Activated B cell treated with CpG ODN at 0.5 μM for 24 hours (primary cell): ENCODE measurements around the gene CIAO2A. TPM values are rescaled to one million over a fixed set of nuclear protein-coding genes. Genes with fewer than 3 reads are reported as not detected.
A peak's percentile ranks its signal among the peaks of the same experiment; 100 is the strongest.

ENCODE experiments used
- ATAC-seq: fragments of 200-7000 bp; cut with Tn5 transposase; one replicate; pipeline ENCODE4 v1.10.0; 2021; ENCODE audit warnings: low read depth, mild to moderate bottlenecking, moderate library complexity
- CTCF ChIA-PET: fragments of 350-600 bp; sonication (Branson Sonifier 250); formaldehyde crosslinking; loops from one replicate; lab custom pipeline; 2021; ENCODE audit warnings: antibody characterized with exemption; lab: Charles Lee
- POLR2A ChIA-PET: fragments of 350-600 bp; sonication (Branson Sonifier 250); formaldehyde crosslinking; loops from one replicate; lab custom pipeline; 2021; ENCODE audit warnings: antibody characterized with exemption; lab: Charles Lee
- DNase-seq: peaks from one replicate; pipeline ENCODE4 v3.0.0; 2022
- H3K27ac Mint-ChIP-seq: one replicate; pipeline ENCODE4 v1.8.0; 2020; ENCODE audit warnings: mixed read lengths
- H3K27me3 Mint-ChIP-seq: one replicate; pipeline ENCODE4 v1.8.0; 2021; ENCODE audit warnings: mixed read lengths
- H3K36me3 Mint-ChIP-seq: one replicate; pipeline ENCODE4 v1.8.0; 2021; ENCODE audit warnings: low read depth, mixed read lengths
- H3K4me1 Mint-ChIP-seq: one replicate; pipeline ENCODE4 v1.8.0; 2021; ENCODE audit warnings: mixed read lengths
- H3K4me3 Mint-ChIP-seq: one replicate; pipeline ENCODE4 v1.8.0; 2020; ENCODE audit warnings: mild to moderate bottlenecking, mixed read lengths
- H3K9me3 Mint-ChIP-seq: one replicate; pipeline ENCODE4 v1.8.0; 2020; ENCODE audit warnings: mixed read lengths
- CTCF ChIP-seq: fragments of 200-600 bp; IDR thresholded peaks from one replicate; pipeline ENCODE4 v1.8.0; 2022; ENCODE audit warnings: antibody characterized with exemption, mild to moderate bottlenecking
- intact Hi-C: fragments of 100-400 bp; cut with micrococcal nuclease; formaldehyde crosslinking; loops from one replicate; pipeline ENCODE4 v1.15.1; 2024
- total RNA-seq: library from RNA; stranded (reverse); gene quantifications from 2 replicates; pipeline ENCODE4 v1.2.3, GENCODE V29; 2022

CIAO2A gene
- total RNA-seq, 1 donor from 2014 or later, result 58.4 TPM

GRCh38 chr15:64050281-64051092, 43.2 kb downstream of the CIAO2A start:
- no peaks in the 10 kb centered on the region for H3K9me3 Mint-ChIP-seq
- TF ChIP-seq CTCF, result no peak
- no peak overlapping the region for H3K27ac Mint-ChIP-seq
- H3K4me3 Mint-ChIP-seq, result no peak overlapping the region
- ATAC-seq, result no peak
- peaks cover 45% of the 10 kb centered on the region for H3K4me1 Mint-ChIP-seq
- H3K36me3 Mint-ChIP-seq, result no peaks in the 10 kb centered on the region
- ChIA-PET POLR2A (no interaction called here), CTCF (interaction anchor here (1.5 kb wide), 1 partner anchor 17 kb away, joined by 5 read pairs; no protein-coding TSS in a partner anchor)
- intact Hi-C loops, result no loop called here
- DNase-seq, result no peak
- H3K27me3 Mint-ChIP-seq, result no peaks in the 10 kb centered on the region

DNA sequence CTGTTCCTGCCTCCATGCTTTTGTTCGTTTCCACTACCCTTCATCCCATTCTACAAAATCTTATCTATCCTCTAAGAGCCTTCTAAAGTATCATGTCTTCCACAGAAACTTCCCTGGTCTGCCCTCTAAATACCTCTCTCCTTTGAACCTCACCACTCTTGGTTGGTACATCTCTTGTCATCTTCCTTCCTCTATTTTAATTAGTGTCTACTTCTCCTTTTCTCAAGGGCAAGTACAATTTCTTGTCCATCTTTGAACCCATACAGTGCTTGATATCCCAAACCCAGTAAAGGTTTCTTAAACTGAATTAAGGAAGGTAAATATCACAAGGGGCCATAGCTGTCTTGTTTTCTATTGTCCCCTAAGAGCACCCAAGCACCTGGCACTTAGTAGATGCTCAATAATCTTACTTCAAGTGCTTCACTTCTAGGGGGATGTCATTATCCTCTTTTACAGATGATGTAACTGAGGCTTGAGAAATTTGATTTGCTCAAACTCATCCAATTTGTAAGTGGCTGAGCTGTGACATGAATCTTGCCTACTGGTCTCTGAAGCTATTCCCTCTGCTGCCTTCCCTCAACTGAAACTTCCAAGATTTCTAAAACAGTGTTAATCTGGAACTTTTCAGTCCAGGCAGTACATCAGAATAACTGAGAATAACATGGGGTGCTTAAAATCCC, 44.7 kb downstream of the CIAO2A start:
- ChIA-PET CTCF (interaction anchor here (0.7 to 2.7 kb wide), 6 partner anchors 17 to 296 kb away, joined by 3 to 14 read pairs (median 4); no protein-coding TSS in a partner anchor), POLR2A (interaction anchor here (1.2 kb wide), 1 partner anchor 55 kb away, joined by 3 read pairs; no protein-coding TSS in a partner anchor)
- ATAC-seq, result no peak
- no peaks in the 10 kb centered on the region for H3K9me3 Mint-ChIP-seq
- DNase-seq, result no peak
- peak overlapping the region; percentile 54 for H3K27ac Mint-ChIP-seq
- no peak for TF ChIP-seq CTCF
- intact Hi-C loops, result loop anchor here (2.0 to 5.0 kb wide), 2 partner anchors 166 to 217 kb away; partner anchors contain the start of gene HERC1
- H3K4me1 Mint-ChIP-seq, result peaks cover 60% of the 10 kb centered on the region
- H3K4me3 Mint-ChIP-seq, result peak overlapping the region; percentile 59
- H3K27me3 Mint-ChIP-seq, result no peaks in the 10 kb centered on the region
- no peaks in the 10 kb centered on the region for H3K36me3 Mint-ChIP-seq

- ATAC-seq, result peak; percentile 59
- no peak for TF ChIP-seq CTCF
- peak; percentile 69 for DNase-seq
- H3K27ac Mint-ChIP-seq, result peak within 1 kb of the TSS; percentile 7
- H3K36me3 Mint-ChIP-seq, result no peaks in the 10 kb centered on the region
- CTCF ChIA-PET, result interaction anchor here (0.7 to 3.8 kb wide), 20 partner anchors 8 to 349 kb away, joined by 3 to 50 read pairs (median 4); no protein-coding TSS in a partner anchor
- peak within 1 kb of the TSS; percentile 76 for H3K4me3 Mint-ChIP-seq
- peaks cover 68% of the 10 kb centered on the region for H3K4me1 Mint-ChIP-seq
- no peaks in the 10 kb centered on the region for H3K9me3 Mint-ChIP-seq
- intact Hi-C loops, result loop anchor here (1.0 to 5.0 kb wide), 2 partner anchors 21 to 214 kb away; partner anchors contain the start of gene HERC1
- POLR2A ChIA-PET, result interaction anchor here (1.0 to 2.4 kb wide), 5 partner anchors 21 to 294 kb away, joined by 3 to 9 read pairs (median 4); no protein-coding TSS in a partner anchor
- no peaks in the 10 kb centered on the region for H3K27me3 Mint-ChIP-seq
Observed at GRCh38 chr15:64046421-64047153, 47.1 kb downstream of the CIAO2A start, which contains the start of gene DAPK2. DAPK2 (minus strand) TSS chr15:64046485; CDS start chr15:64040261, 6,224 bp downstream.

DNA sequence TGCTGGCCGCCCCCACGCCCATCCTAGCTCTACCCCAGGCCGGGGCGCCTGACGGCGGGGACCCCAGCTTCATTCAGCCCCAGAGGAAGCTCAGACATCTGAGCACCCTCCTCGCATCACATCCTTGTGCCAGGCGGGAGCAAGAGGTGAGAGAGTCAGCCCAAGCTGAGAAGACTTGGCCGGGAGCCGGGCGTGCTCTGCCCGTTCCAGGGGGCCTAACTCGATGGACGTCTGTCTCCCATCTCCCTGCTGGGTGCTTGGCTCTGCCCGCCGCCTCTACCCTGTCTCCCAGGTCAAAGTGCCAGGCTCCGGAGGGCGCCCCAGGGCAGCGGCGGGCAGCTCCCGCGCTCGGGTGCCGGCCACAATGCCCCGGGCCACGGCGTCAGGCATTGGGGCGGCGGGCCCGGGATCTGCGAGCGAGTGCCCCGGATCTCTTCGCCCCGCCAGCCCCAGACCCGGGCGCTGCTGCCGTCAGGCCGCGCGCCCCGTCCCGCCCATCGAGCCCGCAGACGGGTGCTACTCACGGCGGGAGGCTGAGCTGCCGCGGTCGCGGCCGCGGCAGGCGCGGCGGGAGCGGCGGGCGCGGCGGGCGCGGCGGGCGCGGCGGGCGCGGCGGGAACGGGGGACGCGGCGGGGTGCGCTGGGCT, 47.7 kb downstream of the CIAO2A start:
- Mint-ChIP-seq H3K27me3 (no peaks in the 10 kb centered on the region), H3K4me3 (peak overlapping the region; percentile 70), H3K4me1 (peaks cover 68% of the 10 kb centered on the region), H3K9me3 (no peaks in the 10 kb centered on the region), H3K27ac (no peak overlapping the region), H3K36me3 (no peaks in the 10 kb centered on the region)
- CTCF ChIA-PET, result interaction anchor here (1.0 to 3.8 kb wide), 16 partner anchors 9 to 350 kb away, joined by 3 to 50 read pairs (median 4); no protein-coding TSS in a partner anchor
- intact Hi-C loops, result loop anchor here (1.0 to 5.0 kb wide), 3 partner anchors 21 to 214 kb away; partner anchors contain the start of gene HERC1
- ATAC-seq (peak; percentile 5), DNase-seq (peak; percentile 33)
- POLR2A ChIA-PET, result interaction anchor here (1.0 to 2.4 kb wide), 6 partner anchors 22 to 293 kb away, joined by 3 to 9 read pairs (median 4); no protein-coding TSS in a partner anchor
- TF ChIP-seq CTCF, result no peak
